Renal cortical epithelial cell (primary cell): ENCODE measurements around the gene KRT35. TPM values are rescaled to one million over a fixed set of nuclear protein-coding genes. Genes with fewer than 3 reads are reported as not detected.
A peak's percentile ranks its signal among the peaks of the same experiment; 100 is the strongest.

Experiments
- DNase-seq: peaks from one replicate; pipeline ENCODE4 v3.0.0-alpha.2; 2011; ENCODE audit warnings: low read depth
- total RNA-seq: library from RNA; depleted of rRNA; stranded (reverse); fragments of >200 nt; gene quantifications from 2 replicates; pipeline ENCODE4 v1.2.3, GENCODE V29; 2014

The KRT35 gene
- total RNA-seq, 1 donor from 2014 or later, result not detected

DNA sequence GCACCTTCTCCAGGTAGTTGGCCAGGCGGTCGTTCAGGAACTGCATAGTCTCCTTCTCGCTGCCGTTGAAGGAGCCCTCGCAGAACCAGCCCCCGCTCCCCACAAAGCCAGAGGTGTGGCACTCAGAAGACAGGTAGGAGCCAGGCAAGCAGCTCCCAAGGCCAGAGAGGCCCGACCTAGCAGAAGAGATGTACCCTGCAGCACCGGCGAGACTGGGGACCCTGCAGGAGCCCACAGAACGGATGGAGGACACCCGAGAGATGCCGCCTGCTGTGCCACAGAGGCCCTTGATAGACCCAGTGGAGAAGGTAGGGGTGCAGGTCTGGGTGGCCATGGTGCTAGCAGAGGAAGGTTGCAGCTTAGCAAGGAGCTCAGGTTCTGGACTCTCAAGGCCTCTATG, 8.6 kb upstream of the KRT35 start, which contains the start of gene KRT36:
Gene KRT36, minus strand, starts transcription at position 380 of the 400 bp plus-strand sequence. Its CDS starts 46 bp downstream, at position 334.
- DNase-seq, result no peak

DNA sequence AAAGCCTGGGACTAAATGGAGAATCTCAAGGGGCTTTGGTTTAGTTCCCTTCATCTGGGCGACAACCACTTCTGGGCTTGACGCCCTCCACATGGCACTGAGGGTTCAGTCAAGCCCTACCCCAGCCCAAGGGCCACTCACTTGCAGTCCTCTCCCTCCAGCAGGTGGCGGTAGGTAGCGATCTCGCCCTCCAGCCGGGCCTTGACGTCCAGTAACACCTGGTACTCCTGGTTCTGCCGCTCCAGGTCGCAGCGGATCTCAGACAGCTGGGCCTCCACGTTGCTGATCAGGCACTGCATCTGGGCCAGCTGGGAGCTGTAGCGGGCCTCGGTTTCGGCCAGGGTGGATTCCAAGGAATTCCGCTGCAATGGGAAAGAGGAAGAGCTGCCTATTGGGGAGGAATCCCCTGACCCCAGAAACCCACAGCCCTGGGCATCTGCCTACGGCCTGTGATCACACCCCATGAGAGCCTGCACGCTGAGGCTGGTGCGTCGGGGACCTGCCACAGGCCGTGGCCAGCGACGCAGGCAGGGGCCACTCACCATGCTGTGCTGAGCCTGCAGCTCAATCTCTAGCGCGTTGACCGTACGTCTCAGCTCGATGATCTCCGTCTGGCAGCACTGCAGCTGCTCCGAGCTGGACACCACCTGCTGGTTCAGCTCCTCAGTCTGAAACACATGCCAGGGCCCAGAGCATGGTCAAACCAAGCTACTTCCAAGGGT, 6.0 kb upstream of the KRT35 start:
- no peak for DNase-seq

DNA sequence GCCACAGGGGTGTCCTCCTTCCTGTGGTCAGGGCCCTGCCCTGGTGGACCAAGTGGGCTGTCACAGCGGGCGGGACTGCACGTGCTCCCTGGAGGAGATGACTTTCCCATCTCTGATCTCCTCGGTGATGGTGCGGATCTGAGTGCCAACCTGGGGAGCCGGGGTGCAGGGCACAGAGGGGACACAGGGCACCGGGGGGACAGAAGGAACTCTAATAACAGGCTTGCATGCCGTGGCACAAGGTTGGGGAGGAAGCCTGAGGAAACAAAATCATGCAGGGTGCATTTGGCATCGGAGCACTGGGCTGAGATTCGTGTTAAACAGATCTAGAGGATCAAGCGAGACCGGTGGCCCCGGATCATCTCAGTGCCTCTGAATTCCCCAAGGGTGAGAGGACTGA, 5.4 kb upstream of the KRT35 start:
- no peak for DNase-seq

DNA sequence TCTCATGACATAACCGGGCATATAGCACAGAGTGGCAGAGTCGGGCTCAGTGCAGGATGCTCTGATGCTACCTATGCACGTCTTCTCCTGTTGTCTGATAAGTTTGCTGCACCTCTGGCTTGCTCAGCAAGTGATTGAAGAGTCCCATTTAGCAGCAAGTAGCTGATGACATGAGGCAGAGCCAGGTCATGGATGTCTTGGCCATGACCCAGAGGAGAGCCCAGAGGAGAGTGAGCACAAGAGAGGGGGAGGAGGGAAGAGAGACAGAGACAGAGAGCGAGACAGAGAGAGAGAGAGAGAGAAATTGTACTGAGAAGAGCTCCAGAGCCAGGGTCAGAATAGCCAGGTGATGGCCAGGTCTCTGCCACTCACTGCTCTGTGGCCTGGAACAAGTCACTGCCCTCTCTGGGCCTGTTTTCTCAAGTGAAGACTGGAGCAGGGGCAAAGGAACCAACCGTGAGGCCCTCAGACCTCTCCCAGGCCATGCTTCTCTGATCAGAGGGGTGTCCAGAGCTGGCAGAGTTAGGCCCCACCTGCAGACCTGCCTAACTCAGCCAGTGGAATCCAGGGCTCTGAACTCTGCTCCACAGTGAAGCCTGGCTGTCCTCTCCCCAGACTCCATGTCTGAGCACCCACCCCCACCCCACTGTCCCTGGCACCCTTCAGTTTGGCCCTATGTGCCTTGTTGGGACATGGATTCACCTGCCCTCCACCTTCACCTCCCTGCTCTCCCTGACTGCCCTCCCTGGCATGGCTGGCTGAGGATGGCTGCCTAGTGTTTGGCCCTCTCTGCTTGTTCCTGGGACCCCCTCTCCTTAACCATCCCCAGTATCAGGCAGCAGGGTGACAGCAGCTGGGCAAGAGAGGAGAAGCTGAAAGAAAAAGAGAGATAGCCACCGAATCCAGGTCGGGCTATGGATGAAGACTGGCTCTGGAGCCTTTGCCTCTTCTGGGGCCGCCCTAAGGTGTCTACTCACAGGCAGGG, 4.3 kb upstream of the KRT35 start:
- no peak for DNase-seq

DNA sequence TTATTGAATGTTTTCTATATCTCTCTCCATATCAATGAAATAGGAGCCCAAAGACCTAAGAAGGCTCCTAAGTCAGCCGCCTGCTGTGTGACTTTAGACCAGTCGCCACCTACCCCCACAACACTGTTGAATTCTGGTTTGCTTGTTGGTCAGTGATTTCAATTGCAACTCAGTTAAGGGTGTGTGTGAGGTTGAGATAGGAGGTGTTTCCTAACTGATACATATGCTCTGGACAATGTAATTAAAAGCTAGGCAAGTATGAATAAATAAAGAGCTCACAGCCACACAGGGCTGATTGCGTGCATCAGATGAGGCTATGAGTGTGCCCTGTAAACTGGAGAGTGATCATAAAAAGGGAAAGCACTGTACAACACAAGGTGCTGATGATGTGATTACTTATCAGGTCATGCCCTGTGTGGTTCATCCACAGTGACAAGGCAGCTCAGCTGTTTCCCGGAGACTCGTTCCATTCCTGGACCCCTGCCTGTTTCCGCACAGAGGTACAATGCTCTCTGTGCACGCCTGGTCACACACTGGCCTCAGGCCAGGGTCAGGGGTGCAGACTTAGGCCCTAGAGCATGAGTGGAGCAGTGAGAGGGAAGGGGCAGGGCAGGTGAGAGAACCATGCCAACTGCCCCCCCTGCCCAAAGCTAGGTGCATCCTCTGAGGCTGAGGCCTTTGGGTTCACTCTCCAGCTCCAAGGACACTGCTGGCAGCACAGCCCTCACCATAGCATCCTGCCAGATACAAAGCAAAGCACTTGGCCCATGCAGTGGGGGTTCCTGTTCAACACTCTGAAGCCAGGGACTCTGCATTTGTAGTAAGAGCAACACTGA, 3.3 kb upstream of the KRT35 start:
- DNase-seq, result peak; percentile 32

DNA sequence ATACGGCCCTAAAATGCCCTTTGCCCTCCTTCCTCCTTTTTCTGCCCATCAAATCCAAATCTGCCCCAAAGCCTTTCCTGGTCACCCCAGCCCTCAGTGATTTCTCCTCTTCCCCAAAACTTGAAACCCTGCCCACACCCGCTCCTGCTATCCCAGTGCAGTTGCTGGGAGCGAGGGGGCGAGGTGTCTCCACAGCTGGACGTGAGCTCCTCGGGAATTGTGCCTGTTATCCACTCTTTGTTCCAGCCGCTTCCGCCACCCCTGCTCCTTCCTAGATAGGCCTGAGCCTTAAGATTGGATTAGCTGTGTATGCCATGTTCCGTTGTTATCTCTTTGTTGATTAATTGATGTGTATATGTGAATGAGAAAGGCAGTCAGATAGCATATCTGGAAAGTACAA, 2.6 kb upstream of the KRT35 start:
- no peak for DNase-seq

DNA sequence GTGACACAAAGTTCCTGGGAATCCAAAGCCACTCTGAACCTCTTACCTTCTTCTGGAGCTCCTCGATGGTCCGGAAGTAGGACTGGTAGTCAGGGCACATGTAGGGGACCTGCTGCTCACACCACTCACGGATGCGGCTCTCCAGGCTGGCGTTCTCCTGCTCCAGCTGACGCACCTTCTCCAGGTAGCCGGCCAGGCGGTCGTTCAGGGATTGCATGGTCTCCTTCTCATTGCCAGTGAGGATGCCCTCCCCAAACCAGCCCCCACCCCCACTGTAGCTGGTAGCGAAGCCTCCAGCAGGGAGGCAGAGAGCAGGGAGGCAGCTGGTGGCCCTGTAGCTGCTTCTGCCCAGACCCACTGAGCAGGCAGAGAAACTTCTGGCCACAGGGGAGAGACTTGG, 370 bp downstream of the KRT35 start:
- no peak for DNase-seq

DNA sequence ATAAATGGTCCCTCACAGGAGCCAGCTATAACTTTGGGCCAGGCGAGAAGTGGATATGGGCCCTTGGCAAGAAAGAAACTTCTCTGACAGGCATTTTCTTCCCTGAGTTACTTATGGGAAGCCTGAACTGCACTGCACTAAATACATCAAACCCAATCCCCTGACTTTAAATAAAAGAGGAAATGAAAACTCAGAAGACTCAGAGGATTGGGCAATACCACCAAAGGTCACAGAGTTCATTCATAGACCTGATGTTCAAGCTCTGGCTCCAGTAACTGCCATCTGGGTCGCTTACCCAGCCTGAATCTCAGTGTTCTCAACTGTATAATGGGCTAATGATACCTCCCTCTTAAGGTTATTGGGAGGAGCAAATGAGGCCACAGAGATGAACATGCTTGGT, 815 bp downstream of the KRT35 start:
- DNase-seq, result no peak

DNA sequence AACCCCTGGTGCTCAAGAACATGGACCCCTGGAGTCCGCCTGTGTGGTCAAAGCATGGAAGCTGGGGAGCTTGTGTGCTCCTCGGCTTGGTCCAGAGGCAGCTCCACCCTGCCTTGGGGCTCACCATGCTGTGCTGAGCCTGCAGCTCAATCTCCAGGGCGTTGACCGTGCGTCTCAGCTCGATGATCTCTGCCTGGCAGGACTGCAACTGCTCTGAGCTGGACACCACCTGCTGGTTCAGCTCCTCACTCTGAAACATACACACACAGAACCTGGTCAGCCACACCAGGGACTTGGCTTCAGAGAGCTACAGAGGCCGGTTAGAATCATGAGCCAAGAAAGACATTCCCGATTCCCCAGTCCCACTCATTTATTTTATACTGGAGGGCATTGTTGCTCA, 2.7 kb downstream of the KRT35 start:
- DNase-seq, result peak; percentile 58

DNA sequence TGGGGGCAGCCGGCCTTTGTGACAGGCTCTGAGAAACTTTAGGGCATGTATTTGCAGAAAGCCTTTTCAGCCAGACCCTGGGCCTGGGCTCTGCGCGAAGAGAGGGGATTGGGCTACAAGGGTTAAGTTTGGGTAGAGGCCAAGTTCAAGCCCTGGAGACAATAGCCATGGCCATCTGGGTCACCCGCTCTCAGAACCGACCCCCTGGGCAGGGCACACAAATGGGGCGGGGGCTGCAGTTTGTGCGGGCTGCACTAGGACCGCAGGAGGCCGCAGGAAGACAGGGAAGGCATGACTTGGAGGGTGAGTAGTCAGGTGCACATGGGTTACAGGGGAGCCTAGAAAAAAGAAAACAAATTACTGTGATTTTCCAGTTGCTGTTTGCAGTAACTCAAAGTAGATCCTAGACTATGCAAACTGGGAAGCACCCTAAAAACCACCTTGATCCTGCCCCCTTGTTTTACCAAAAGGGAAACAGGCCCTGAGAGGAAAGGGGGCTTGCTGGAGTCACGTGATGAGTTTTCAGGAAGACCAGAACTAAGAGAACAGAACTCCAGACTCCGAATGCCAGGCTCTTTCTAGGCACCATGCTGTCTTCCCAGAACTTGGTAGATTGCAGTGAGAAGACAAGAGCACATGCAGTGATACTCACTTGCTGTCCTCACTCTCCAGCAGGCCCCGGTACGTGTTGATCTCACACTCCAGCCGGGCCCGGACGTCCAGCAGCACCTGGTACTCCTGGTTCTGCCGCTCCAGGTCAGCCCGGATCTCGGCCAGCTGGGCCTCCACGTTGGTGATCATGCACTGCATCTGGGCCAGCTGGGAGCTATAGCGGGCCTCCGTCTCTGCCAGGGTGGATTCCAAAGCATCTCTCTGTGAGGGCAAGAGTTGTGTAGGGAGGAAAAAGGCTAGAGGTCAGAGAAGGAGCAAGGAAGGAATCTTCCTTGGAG, 3.8 kb downstream of the KRT35 start:
- no peak for DNase-seq

DNA sequence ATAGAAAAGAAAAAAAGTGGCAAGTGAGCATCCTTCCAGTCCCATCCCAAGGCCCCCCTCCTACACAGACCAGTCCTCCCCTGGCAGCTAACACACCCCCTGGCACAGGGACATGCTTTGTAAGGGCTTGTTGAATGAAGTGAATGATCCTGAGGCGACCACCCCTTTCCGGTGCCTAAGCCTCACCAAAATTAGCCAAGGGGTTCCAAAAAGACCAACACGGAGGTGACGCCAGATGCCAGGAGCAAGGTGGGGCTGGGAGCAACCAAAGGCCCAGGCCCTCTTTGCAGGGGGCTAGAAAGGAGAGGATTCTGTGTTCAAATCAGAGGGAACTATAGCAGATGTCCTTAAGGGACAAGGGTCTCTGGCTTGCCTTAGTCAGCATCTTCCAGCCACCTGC, 5.5 kb downstream of the KRT35 start:
- no peak for DNase-seq

DNA sequence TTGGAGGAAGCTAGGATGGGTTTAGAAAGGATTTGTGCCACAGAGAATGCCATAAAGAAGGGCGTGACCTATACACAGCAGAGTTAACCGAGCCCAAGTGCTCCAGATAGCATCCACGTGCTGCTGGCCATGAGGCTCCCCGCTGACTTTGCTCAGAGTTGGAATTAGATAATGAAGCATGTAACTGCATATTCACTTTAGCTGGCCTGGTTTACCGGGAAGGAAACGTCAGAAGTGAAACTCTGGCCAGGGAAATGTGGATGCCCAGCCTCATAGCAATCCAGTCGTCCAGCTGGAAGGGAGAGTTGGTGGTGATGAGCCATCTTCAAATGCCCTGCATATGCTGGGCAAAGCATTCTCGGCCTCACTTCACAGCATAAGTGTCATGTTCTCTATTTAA, 6.1 kb downstream of the KRT35 start:
- no peak for DNase-seq

DNA sequence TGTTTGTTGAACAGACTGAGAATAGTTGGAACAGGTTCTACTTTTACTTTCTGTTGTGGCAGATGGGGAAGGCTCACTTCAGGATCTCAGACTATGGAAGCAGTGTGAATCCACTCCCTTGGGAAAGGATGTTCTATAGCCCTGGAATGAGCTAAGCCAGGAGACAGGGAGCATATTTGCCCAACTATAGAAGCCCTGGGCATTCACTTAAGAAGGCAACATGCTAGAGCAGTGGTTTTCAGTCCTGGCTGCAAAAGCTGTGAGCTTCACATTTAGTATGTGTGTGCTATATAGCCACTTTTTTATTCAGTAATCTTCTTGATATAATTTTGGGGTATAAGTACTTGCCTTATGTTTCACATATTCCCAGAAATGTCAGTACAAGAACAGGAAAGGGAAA, 12.6 kb downstream of the KRT35 start:
- DNase-seq, result no peak

DNA sequence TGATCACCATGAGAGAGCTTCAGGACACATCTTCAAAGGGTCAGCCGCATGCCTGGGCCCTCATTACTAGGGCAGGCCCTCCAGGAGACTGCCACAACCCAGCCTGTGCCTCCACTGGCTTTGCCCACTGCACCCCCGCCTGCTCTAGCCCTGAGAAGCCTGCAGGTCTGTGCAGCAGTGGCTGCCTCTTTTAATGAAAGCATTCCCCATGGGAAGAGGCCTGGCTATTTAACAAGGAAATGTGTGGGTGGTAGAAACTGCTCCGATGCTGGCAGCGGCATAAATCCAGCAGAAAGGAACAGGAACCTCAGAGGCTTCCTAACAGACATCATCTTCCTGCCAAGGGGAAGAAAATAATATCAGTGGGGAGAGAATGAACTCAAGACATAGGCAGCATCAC, 13.4 kb downstream of the KRT35 start:
- DNase-seq, result peak; percentile 25

DNA sequence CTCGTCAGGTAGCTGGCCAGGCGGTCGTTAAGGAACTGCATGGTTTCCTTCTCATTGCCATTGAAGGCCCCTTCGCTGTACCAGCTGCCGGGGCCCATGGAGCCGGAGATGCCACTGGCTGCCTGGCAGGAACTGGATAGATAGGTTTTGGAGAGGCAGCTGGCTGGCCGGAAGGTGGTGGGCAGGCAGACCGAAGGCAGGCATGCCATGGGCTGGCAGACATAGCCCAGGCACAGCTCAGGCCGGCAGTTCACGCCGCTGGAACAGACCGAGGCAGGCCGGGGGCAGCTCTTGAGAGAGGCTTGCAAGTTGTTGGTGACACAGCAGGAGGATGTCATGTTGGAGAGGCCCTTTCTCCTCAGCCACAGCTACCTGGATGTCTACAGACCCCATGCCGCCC, 14.0 kb downstream of the KRT35 start, which contains the start of gene KRT32:
Gene KRT32, minus strand, starts transcription at position 399 of the 400 bp plus-strand sequence. Its CDS starts 61 bp downstream, at position 338.
- no peak for DNase-seq

DNA sequence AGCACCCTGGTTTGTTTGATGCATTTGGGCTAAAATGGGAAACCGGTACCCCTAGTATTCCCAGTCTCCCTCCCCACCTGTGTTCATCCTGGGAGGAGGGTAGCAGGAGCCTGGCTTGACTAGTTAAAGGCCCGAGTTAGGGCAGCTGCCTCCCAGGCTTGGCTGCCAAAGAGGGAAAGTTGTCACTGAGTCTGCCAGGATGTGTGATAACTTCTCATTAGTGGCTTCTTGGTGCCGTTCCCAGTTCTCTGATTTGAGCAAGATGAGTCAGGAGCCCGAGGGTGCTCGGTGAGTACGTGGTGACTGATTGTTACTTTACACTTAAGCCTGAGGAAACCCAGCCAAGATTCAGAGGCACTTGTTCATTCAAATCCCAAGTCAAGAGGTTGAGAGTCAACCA, 16.3 kb downstream of the KRT35 start:
- DNase-seq, result peak; percentile 97

DNA sequence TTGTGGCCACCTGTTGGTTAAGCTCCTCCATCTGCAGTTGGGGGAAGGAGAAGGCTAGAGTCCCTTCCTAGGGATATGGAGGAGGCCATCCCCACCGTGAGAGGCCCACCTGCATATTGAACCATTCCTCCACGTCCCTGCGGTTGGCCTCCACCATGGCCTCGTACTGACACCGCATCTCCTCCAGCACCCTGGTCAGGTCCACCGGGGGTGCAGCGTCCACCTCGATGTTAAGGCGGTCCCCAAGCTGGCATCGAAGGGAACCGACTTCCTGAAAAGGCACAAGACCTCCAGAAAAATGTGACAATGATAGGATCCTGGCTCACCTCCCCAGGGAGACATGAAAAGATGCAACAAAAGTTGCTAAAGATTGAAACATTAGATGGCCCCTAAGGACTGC, 16.8 kb downstream of the KRT35 start:
- no peak for DNase-seq

DNA sequence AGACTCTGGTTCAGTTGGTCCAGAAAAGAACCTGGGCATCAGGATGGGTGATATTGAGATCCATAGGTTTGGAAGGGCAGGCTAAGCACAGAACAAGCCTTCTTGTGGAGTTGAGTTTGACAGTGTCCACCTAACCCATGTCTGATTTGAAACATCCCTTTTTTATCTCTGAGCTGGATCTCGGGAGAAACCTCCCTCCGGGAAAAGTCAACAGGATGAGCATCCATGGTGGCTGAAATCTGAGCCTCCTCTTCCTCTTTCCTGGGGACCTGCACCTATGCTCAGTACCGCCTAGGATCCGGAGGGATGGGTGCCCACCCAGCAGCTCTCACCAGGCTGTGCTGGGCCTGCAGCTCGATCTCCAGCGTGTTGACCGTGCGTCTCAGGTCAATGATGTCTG, 17.2 kb downstream of the KRT35 start:
- DNase-seq, result no peak

DNA sequence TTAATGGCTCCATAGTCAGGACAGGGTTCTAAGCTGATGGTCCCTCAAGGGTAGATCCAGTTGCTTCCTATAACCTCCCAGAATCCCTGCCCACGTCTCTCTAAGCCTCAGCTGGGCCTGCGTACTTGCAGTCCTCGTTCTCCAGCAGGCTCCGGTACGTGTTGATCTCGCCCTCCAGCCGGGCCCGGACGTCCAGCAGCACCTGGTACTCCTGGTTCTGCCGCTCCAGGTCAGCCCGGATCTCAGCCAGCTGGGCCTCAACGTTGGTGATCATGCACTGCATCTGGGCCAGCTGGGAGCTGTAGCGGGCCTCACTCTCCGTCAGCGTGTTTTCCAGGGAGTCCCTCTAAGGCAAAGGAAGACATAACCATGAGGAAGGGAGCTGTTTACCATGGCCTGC, 18.2 kb downstream of the KRT35 start:
- DNase-seq, result no peak

DNA sequence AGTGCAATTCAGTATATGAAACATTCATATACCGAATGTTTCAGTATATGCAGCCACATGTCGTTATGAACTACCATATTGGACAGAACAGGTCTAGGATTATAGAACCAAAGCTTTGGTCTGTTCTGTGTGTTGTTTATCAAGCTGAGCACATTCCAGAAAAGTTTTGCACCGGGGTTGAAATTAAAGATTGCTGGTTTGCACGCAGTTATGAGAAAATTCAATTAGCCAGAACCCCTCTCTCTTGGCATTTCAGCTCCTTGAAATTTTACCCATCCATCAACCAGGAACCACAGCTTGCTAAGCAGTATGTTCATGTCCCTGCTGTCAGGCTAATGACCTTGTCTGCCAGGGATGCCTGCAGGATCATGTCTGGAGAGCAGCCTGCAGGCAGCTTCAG, 23.3 kb downstream of the KRT35 start:
- no peak for DNase-seq

DNA sequence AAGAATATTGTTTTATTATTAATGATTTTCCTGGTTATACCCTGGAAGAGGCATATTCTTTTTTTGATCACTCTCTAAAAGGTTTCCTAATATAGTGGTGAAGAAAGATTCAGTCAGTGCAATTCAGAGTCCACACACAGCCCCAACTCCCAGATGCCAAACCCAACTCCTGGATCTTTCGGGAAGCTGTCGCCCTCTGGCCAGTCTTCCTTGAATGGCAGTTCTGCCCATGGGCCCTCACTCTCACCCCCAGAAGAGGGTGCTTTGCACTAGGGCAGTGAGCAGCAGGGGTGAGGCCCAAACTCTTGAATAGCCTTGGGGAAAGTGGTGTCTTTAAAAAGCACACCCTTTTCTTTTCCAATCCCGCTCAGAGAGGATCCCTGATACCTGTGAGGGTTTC, 24.7 kb downstream of the KRT35 start:
- no peak for DNase-seq
